HG03432 (cell line): ENCODE data around the gene TBXAS1.

Experiments used
- ATAC-seq: cut with Tn5 transposase; IDR thresholded peaks from one replicate; pipeline ENCODE4 v1.9.1; 2021; ENCODE audit warnings: mild to moderate bottlenecking, moderate library complexity; ENCODE audit not compliant: unreplicated experiment

Gene TBXAS1

DNA sequence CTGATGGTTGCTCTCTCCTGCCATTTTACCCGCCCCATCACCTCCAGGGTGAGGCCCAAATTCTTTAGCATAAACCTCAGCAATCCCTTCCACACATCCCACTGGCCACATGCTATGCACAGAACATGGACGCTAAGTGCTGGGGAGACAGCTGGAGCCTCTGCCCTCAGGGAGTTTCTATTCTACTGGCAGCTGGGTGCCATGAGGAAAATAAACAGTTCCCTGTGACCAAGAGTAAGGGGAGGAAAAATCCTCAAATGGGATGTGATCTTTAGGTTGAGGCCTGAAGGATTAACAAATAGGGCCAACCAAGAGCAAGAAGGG lies 232.5 kb downstream of the TBXAS1 start:
- no peak for ATAC-seq

- ATAC-seq, result peak; percentile 28
Measured at GRCh38 chr7:140062118-140062527, 233.1 kb downstream of the TBXAS1 start.

DNA sequence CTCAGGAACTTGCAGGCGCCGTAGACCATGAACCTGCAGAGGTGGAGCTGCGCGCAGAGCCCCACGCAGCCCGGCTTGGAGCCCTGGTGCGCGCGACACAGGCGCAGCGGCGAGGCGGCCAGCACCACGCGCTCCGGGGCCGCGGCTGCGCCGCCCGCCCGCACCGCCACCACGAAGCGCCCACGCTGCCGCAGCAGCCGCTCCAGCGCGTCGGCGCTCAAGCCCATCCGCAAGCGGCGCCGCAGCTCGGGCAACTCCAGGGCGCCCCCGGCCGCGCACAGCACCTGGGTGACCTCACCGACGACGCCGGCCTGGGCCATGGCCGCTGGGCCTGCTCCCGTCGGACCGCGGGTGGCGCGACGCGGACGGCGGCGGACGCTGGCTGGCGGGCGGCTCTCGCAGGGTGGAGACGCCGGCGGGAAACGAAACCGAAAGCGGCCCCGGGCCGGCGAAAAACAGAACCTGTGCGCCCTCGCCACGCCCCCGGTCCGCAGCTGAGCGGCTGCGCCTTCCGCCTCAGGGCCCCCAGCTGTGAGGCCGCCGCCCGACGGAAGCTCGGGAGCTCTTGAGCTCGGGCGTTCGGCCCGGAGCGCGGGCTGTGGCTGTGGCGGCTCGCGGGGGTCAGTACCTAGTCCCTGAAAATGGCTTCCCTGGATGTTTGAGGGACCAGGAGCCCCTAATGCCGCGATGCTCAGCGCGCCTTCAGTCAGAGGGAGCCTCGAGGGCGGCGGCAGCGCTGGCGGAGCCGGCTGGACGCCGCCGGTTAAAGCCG lies 233.7 kb downstream of the TBXAS1 start, which contains the start of gene PARP12:
PARP12 (minus strand) TSS at position 424 of the 772 bp plus-strand sequence; CDS start at position 320, 104 bp downstream.
- ATAC-seq, result peak; percentile 95

DNA sequence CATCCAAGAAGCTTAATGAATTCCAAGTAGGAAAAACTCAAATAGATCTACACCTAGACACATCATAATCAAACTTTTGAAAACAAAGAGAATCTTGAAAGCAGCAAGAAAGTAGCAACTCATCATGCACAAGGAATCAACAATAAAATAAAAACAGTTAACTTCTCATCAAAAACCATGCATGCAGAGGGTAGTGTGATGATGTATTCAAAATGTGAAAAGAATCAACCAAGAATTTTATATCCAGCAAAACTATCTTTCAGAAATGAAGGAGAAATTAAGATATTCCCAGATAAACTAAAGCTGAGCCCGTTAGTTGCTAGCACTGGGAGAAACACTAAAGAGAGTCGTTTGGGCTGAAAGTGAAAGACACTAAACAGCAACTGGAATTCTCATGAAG lies 238.0 kb downstream of the TBXAS1 start:
- ATAC-seq, result no peak

- ATAC-seq, result no peak
Measured at GRCh38 chr7:140068033-140068432, 239.0 kb downstream of the TBXAS1 start.

DNA sequence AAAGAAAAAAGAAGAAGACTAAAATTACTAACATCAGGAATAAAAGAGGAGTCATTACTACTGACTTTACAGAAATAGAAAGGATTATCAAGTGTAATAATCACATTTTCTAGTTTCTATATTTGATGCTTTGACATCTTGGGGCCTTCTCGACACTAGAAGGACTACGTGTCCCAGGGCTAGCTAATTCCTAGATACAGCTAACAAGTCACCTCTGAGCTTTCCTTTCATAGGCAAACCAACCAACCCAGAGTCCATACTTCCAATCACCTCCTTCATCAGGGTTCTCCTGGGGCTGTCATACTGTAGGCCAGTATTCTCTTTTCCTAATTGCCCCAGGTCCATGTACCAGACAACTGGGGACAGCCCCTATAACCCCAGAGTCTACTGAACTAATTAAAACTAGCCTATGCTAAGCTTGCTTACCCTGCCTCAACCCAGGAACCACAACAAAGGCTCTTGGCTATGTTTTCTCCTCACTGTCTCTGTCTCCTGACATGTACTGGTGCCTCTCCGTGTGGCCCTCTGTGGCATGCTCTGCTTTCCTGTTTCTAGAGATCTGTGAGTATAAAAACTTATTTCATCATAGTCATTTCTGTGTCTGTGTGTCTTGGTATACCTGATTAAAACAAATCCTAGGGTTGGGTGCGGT lies 240.4 kb downstream of the TBXAS1 start:
- no peak for ATAC-seq
